H9 (cell line): ENCODE data around the gene PLCH1. TPM values are rescaled to one million over a fixed set of nuclear protein-coding genes. Genes with fewer than 3 reads are reported as not detected.

Experiments used
- DNase-seq: peaks from one replicate; pipeline ENCODE4 v3.0.0-alpha.2; 2017
- H2AFZ ChIP-seq: one replicate; pipeline ENCODE4 v1.6.1; 2013; ENCODE audit warnings: mild to moderate bottlenecking, low read length, control low read depth, moderate library complexity
- H2AK5ac ChIP-seq: 2 replicates; pipeline ENCODE4 v1.6.1; 2013; ENCODE audit warnings: low read length, control low read depth, mixed read lengths; ENCODE audit not compliant: insufficient read length
- H2BK120ac ChIP-seq: one replicate; pipeline ENCODE4 v1.6.1; 2013; ENCODE audit warnings: low read depth, mild to moderate bottlenecking, low read length, control low read depth, inconsistent platforms; ENCODE audit not compliant: poor library complexity, severe bottlenecking
- H2BK12ac ChIP-seq: 2 replicates; pipeline ENCODE4 v1.6.1; 2013; ENCODE audit warnings: low read length, control low read depth, mixed read lengths, low read depth; ENCODE audit not compliant: insufficient read length
- H2BK15ac ChIP-seq: 2 replicates; pipeline ENCODE4 v1.6.1; 2013; ENCODE audit warnings: low read depth, low read length, control low read depth
- H2BK20ac ChIP-seq: one replicate; pipeline ENCODE4 v1.6.1; 2013; ENCODE audit warnings: low read depth, mild to moderate bottlenecking, low read length, control low read depth, inconsistent platforms; ENCODE audit not compliant: poor library complexity, severe bottlenecking
- H2BK5ac ChIP-seq: 2 replicates; pipeline ENCODE4 v1.6.1; 2013; ENCODE audit warnings: low read length, control low read depth, mixed read lengths; ENCODE audit not compliant: insufficient read length
- H3K14ac ChIP-seq: 2 replicates; pipeline ENCODE4 v1.6.1; 2013; ENCODE audit warnings: low read length, control low read depth; ENCODE audit not compliant: insufficient read depth
- H3K18ac ChIP-seq: 2 replicates; pipeline ENCODE4 v1.6.1; 2013; ENCODE audit warnings: low read depth, mild to moderate bottlenecking, mixed read lengths, low read length, control low read depth; ENCODE audit not compliant: insufficient read length
- H3K23ac ChIP-seq: 2 replicates; pipeline ENCODE4 v1.6.1; 2013; ENCODE audit warnings: low read length, control low read depth, mixed read lengths, low read depth; ENCODE audit not compliant: insufficient read length
- H3K23me2 ChIP-seq: 2 replicates; pipeline ENCODE4 v1.6.1; 2013; ENCODE audit warnings: low read depth, mild to moderate bottlenecking, mixed read lengths, low read length, control low read depth; ENCODE audit not compliant: insufficient read length, poor library complexity, severe bottlenecking
- H3K27ac ChIP-seq: 2 replicates; pipeline ENCODE4 v1.5.1; 2013; ENCODE audit warnings: low read length, control low read depth, mixed read lengths, low read depth; ENCODE audit not compliant: insufficient read length
- H3K27me3 ChIP-seq: 2 replicates; pipeline ENCODE4 v1.6.1; 2013; ENCODE audit warnings: low read length, control low read depth, inconsistent platforms; ENCODE audit not compliant: insufficient read depth
- H3K4ac ChIP-seq: 2 replicates; pipeline ENCODE4 v1.6.1; 2013; ENCODE audit warnings: low read depth, mild to moderate bottlenecking, control low read depth, inconsistent platforms, low read length, moderate library complexity
- H3K4me1 ChIP-seq: 2 replicates; pipeline ENCODE4 v1.6.1; 2013; ENCODE audit warnings: low read length, control low read depth, inconsistent platforms; ENCODE audit not compliant: insufficient read depth
- H3K4me2 ChIP-seq: 2 replicates; pipeline ENCODE4 v1.6.1; 2013; ENCODE audit warnings: low read length, control low read depth, mixed read lengths; ENCODE audit not compliant: insufficient read length, insufficient read depth
- H3K56ac ChIP-seq: 2 replicates; pipeline ENCODE4 v1.6.1; 2013; ENCODE audit warnings: low read depth, mild to moderate bottlenecking, mixed read lengths, low read length, control low read depth; ENCODE audit not compliant: insufficient read length
- H3K79me1 ChIP-seq: 2 replicates; pipeline ENCODE4 v1.6.1; 2013; ENCODE audit warnings: low read depth, mild to moderate bottlenecking, moderate library complexity, low read length, control low read depth, inconsistent platforms; ENCODE audit not compliant: insufficient read depth, poor library complexity, severe bottlenecking
- H3K79me2 ChIP-seq: 2 replicates; pipeline ENCODE4 v1.6.1; 2013; ENCODE audit warnings: low read length, control low read depth, inconsistent platforms; ENCODE audit not compliant: insufficient read depth
- H3K9ac ChIP-seq: 2 replicates; pipeline ENCODE4 v1.6.1; 2013; ENCODE audit warnings: low read length, control low read depth, mixed read lengths; ENCODE audit not compliant: insufficient read length; ENCODE audit errors: extremely low read depth
- H3K9me3 ChIP-seq: one replicate; pipeline ENCODE4 v1.6.1; 2013; ENCODE audit warnings: low read depth, low read length, inconsistent platforms; ENCODE audit not compliant: control insufficient read depth
- H3T11ph ChIP-seq: one replicate; pipeline ENCODE4 v1.6.1; 2013; ENCODE audit warnings: mild to moderate bottlenecking, low read length, control low read depth, inconsistent platforms
- H4K20me1 ChIP-seq: one replicate; pipeline ENCODE4 v1.6.1; 2013; ENCODE audit not compliant: control insufficient read depth, insufficient read length, insufficient read depth
- H4K5ac ChIP-seq: 2 replicates; pipeline ENCODE4 v1.6.1; 2013; ENCODE audit warnings: low read depth, mild to moderate bottlenecking, mixed read lengths, low read length, control low read depth; ENCODE audit not compliant: insufficient read length
- H4K8ac ChIP-seq: replicated peaks from 2 replicates; pipeline ENCODE4 v1.6.1; 2013; ENCODE audit warnings: low read length, control low read depth, mixed read lengths, low read depth; ENCODE audit not compliant: insufficient read length
- H4K91ac ChIP-seq: 2 replicates; pipeline ENCODE4 v1.6.1; 2013; ENCODE audit warnings: low read depth, mild to moderate bottlenecking, moderate library complexity, mixed read lengths, low read length, control low read depth; ENCODE audit not compliant: insufficient read length
- H3K27ac Mint-ChIP-seq, 3 experiments: 2 replicates in 2 of 3; 3 replicates in 1 of 3; pipeline ENCODE4 v1.8.0; 2020 to 2021; ENCODE audit warnings: mixed read lengths in 3 of 3, mild to moderate bottlenecking in 1 of 3, moderate library complexity in 1 of 3
- H3K27me3 Mint-ChIP-seq: 2 replicates; pipeline ENCODE4 v1.8.0; 2021; ENCODE audit warnings: low read depth, mild to moderate bottlenecking, moderate library complexity, mixed read lengths
- H3K36me3 Mint-ChIP-seq, 3 experiments: 2 replicates in 2 of 3; 3 replicates in 1 of 3; pipeline ENCODE4 v1.8.0; 2020 to 2021; ENCODE audit warnings: low read depth in 3 of 3, mixed read lengths in 3 of 3; ENCODE audit not compliant: insufficient read depth in 1 of 3
- H3K4me1 Mint-ChIP-seq, 2 experiments: 2 replicates each; pipeline ENCODE4 v1.8.0; 2020; ENCODE audit warnings: mixed read lengths in 2 of 2
- H3K4me3 Mint-ChIP-seq, 2 experiments: 2 replicates in 1 of 2; 3 replicates in 1 of 2; pipeline ENCODE4 v1.8.0; 2020 to 2021; ENCODE audit warnings: mild to moderate bottlenecking in 2 of 2, mixed read lengths in 2 of 2, moderate library complexity in 1 of 2
- H3K9me3 Mint-ChIP-seq, 2 experiments: 2 replicates in 1 of 2; 3 replicates in 1 of 2; pipeline ENCODE4 v1.8.0; 2020; ENCODE audit warnings: mild to moderate bottlenecking in 2 of 2, mixed read lengths in 2 of 2, moderate library complexity in 1 of 2
- WGBS: extraction: QIAGEN DNeasy Blood & Tissue Kit; methylation state at CpG from one replicate; pipeline ENCODE4 v1.1.7; 2013; ENCODE audit warnings: missing lambda C conversion rate, low lambda C conversion rate, mixed read lengths; ENCODE audit not compliant: insufficient read length; ENCODE audit errors: extremely low coverage; 5-methylcytosine and 5-hydroxymethylcytosine counted together
- total RNA-seq: library from RNA; stranded (reverse); gene quantifications from 2 replicates; pipeline ENCODE4 v1.2.1, GENCODE V29; 2021
- TF ChIP-seq, protein P1 (sequence below): fragments of 200-600 bp; sonication (generic); conservative IDR thresholded peaks from 3 replicates; pipeline ENCODE4 v1.8.0; 2021; ENCODE audit warnings: antibody characterized with exemption, mild to moderate bottlenecking

Gene PLCH1
- total RNA-seq, 1 experiment from 2014 or later: 19.0 TPM

DNA sequence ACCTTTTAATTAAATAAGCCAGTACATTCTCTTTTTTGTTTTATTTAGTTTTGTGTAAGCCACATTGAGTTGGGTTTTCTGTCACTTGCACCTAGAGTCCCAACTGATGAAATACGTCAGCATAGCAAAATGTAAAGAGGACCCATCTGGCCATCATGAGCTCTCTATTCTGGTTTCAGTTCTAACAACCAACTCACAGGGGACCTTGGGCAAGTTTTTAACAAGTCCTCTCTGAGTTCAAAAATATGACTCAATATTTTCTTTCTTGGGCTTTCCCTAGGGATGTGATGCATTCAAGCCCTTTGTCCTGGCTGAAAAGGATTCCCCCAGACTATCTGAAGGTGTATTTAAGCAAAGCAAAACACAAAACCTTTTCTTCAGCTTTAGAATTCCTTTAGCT, 32.9 kb downstream of the PLCH1 start:
- no peak overlapping the region for H3K4ac ChIP-seq
- no peak overlapping the region for H4K91ac ChIP-seq
- no peak overlapping the region for H3K27ac ChIP-seq
- H3K4me1 Mint-ChIP-seq: peaks cover 19 to 20% of the 10 kb centered on the region in 2 experiments
- no peak overlapping the region for H2AK5ac ChIP-seq
- H3K27me3 ChIP-seq: no peaks in the 10 kb centered on the region
- no peak overlapping the region for H3K56ac ChIP-seq
- H2BK120ac ChIP-seq: no peak overlapping the region
- H3K14ac ChIP-seq: no peak overlapping the region
- H3K9ac ChIP-seq: no peak overlapping the region
- no peak for DNase-seq
- no peak overlapping the region for H3K18ac ChIP-seq
- H3K9me3 ChIP-seq: peaks cover under 1% of the 10 kb centered on the region
- H3K27ac Mint-ChIP-seq: no peak overlapping the region
- H2BK5ac ChIP-seq: no peak overlapping the region
- H3K23me2 ChIP-seq: no peaks in the 10 kb centered on the region
- H3K4me1 ChIP-seq: no peaks in the 10 kb centered on the region; the same call in 1 of the 2 replicates
- H3T11ph ChIP-seq: no peak overlapping the region
- H4K8ac ChIP-seq: no peak overlapping the region
- no peak overlapping the region for H2BK15ac ChIP-seq
- TF ChIP-seq, protein P1, sequence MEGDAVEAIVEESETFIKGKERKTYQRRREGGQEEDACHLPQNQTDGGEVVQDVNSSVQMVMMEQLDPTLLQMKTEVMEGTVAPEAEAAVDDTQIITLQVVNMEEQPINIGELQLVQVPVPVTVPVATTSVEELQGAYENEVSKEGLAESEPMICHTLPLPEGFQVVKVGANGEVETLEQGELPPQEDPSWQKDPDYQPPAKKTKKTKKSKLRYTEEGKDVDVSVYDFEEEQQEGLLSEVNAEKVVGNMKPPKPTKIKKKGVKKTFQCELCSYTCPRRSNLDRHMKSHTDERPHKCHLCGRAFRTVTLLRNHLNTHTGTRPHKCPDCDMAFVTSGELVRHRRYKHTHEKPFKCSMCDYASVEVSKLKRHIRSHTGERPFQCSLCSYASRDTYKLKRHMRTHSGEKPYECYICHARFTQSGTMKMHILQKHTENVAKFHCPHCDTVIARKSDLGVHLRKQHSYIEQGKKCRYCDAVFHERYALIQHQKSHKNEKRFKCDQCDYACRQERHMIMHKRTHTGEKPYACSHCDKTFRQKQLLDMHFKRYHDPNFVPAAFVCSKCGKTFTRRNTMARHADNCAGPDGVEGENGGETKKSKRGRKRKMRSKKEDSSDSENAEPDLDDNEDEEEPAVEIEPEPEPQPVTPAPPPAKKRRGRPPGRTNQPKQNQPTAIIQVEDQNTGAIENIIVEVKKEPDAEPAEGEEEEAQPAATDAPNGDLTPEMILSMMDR: no peak
- H3K4me3 Mint-ChIP-seq: no peak overlapping the region
- no peaks in the 10 kb centered on the region for H3K79me1 ChIP-seq
- no peak overlapping the region for H3K23ac ChIP-seq
- no peaks in the 10 kb centered on the region for H4K20me1 ChIP-seq
- no CpG with 5 or more reads among the region's 1 CpG for WGBS
- no peak overlapping the region for H3K4me2 ChIP-seq
- H3K27me3 Mint-ChIP-seq: no peaks in the 10 kb centered on the region
- no peak overlapping the region for H4K5ac ChIP-seq
- H2AFZ ChIP-seq: no peak overlapping the region
- H3K79me2 ChIP-seq: no peaks in the 10 kb centered on the region
- H2BK12ac ChIP-seq: no peak overlapping the region
- no peak overlapping the region for H2BK20ac ChIP-seq
- H3K9me3 Mint-ChIP-seq: no peaks in the 10 kb centered on the region
- H3K36me3 Mint-ChIP-seq: peaks cover 7 to 9% (median 7%) of the 10 kb centered on the region in 3 experiments; a peak in 6 of 7 replicates
